IMR-90 (cell line): ENCODE data around the gene SKA2. TPM values are rescaled to one million over a fixed set of nuclear protein-coding genes. Genes with fewer than 3 reads are reported as not detected.
"Not testable (repeated sequence)": the region's sequence is repeated elsewhere in the genome, so short reads cannot be mapped to it uniquely, and the experiment has no call there.

Source experiments
- ATAC-seq: fragments of 200-7000 bp; cut with Tn5 transposase; 2 replicates; pipeline ENCODE4 v1.9.1; 2020; ENCODE audit warnings: low read depth, mild to moderate bottlenecking, moderate library complexity
- BruUV-seq: library from RNA; stranded (reverse); fragments of 400-500 nt; replicated peaks from 2 replicates; lab custom pipeline; 2021; lab: Mats Ljungman, UMichigan
- CTCF ChIA-PET: fragments of 300-600 bp; formaldehyde crosslinking; extraction: SDS; loops from one replicate; lab custom pipeline; 2021; ENCODE audit warnings: antibody characterized with exemption; lab: Yijun Ruan, JAX
- POLR2A ChIA-PET: fragments of 300-600 bp; sonication (Branson Sonifier 250); formaldehyde crosslinking; loops from one replicate; lab custom pipeline; 2022; ENCODE audit warnings: antibody characterized with exemption; ENCODE audit not compliant: unreplicated experiment; lab: Charles Lee
- DNase-seq: peaks from one replicate; pipeline ENCODE4 v3.0.0; 2013
- H2AFZ ChIP-seq: replicated peaks from 2 replicates; pipeline ENCODE3; 2013; ENCODE audit warnings: low read length, mild to moderate bottlenecking; ENCODE audit not compliant: poor library complexity
- H2AK5ac ChIP-seq: 2 replicates; pipeline ENCODE4 v1.6.1; 2013; ENCODE audit warnings: low read depth, low read length, inconsistent platforms
- H2AK9ac ChIP-seq: replicated peaks from 2 replicates; pipeline ENCODE3; 2013; ENCODE audit warnings: mild to moderate bottlenecking, low read depth, low read length, moderate library complexity; ENCODE audit not compliant: poor library complexity
- H2BK120ac ChIP-seq: 2 replicates; pipeline ENCODE4 v1.6.1; 2013; ENCODE audit warnings: low read depth, low read length, inconsistent platforms
- H2BK15ac ChIP-seq: 3 replicates; pipeline ENCODE4 v1.6.1; 2013; ENCODE audit warnings: low read depth, low read length, inconsistent platforms
- H2BK20ac ChIP-seq: 2 replicates; pipeline ENCODE4 v1.6.1; 2013; ENCODE audit warnings: low read depth, mild to moderate bottlenecking, inconsistent platforms, low read length, moderate library complexity
- H2BK5ac ChIP-seq: 2 replicates; pipeline ENCODE4 v1.6.1; 2013; ENCODE audit warnings: mild to moderate bottlenecking, low read depth, low read length, inconsistent platforms; ENCODE audit not compliant: poor library complexity, severe bottlenecking
- H3K14ac ChIP-seq: replicated peaks from 2 replicates; pipeline ENCODE4 v1.6.1; 2013; ENCODE audit warnings: low read depth, low read length, inconsistent platforms
- H3K18ac ChIP-seq: 2 replicates; pipeline ENCODE4 v1.6.1; 2013; ENCODE audit warnings: low read depth, low read length, control low read depth
- H3K23ac ChIP-seq: 2 replicates; pipeline ENCODE4 v1.6.1; 2013; ENCODE audit warnings: low read depth, low read length, inconsistent platforms
- H3K27ac ChIP-seq: 2 replicates; pipeline ENCODE4 v1.5.1; 2013; ENCODE audit warnings: mild to moderate bottlenecking, control low read depth, low read length; ENCODE audit not compliant: insufficient read depth
- H3K27me3 ChIP-seq: 2 replicates; pipeline ENCODE4 v1.6.1; 2013; ENCODE audit warnings: low read length; ENCODE audit not compliant: control insufficient read depth, insufficient read depth
- H3K36me3 ChIP-seq: 2 replicates; pipeline ENCODE4 v1.6.1; 2013; ENCODE audit warnings: low read length, mixed read lengths; ENCODE audit not compliant: control insufficient read depth, insufficient read depth
- H3K4ac ChIP-seq: 2 replicates; pipeline ENCODE4 v1.6.1; 2013; ENCODE audit warnings: low read depth, low read length, inconsistent platforms
- H3K4me1 ChIP-seq: 2 replicates; pipeline ENCODE4 v1.6.1; 2013; ENCODE audit warnings: low read length, mixed read lengths; ENCODE audit not compliant: control insufficient read depth, insufficient read depth
- H3K4me2 ChIP-seq: 2 replicates; pipeline ENCODE4 v1.6.1; 2013; ENCODE audit warnings: low read depth, mild to moderate bottlenecking, control low read depth, low read length, moderate library complexity
- H3K4me3 ChIP-seq: 2 replicates; pipeline ENCODE4 v1.5.1; 2013; ENCODE audit warnings: low read depth, mild to moderate bottlenecking, control low read depth, low read length, moderate library complexity; ENCODE audit not compliant: insufficient read depth
- H3K56ac ChIP-seq: 2 replicates; pipeline ENCODE4 v1.6.1; 2013; ENCODE audit warnings: low read length, inconsistent platforms; ENCODE audit not compliant: insufficient read depth; ENCODE audit errors: extremely low read depth
- H3K79me1 ChIP-seq, 2 experiments: 2 replicates each; pipeline ENCODE4 v1.6.1; 2013; ENCODE audit warnings: low read length in 2 of 2, inconsistent platforms in 1 of 2, low read depth in 1 of 2
- H3K9ac ChIP-seq: 2 replicates; pipeline ENCODE4 v1.6.1; 2013; ENCODE audit warnings: low read depth, low read length, control low read depth
- H3K9me1 ChIP-seq: 2 replicates; pipeline ENCODE4 v1.6.1; 2013; ENCODE audit warnings: low read length, inconsistent platforms; ENCODE audit not compliant: insufficient read depth
- H3K9me3 ChIP-seq: 2 replicates; pipeline ENCODE4 v1.6.1; 2013; ENCODE audit warnings: low read length; ENCODE audit not compliant: control insufficient read depth, insufficient read depth
- H4K20me1 ChIP-seq: 2 replicates; pipeline ENCODE4 v1.6.1; 2013; ENCODE audit warnings: low read length, inconsistent platforms; ENCODE audit not compliant: insufficient read depth
- H4K5ac ChIP-seq: 2 replicates; pipeline ENCODE4 v1.6.1; 2013; ENCODE audit warnings: mild to moderate bottlenecking, low read depth, low read length, control low read depth
- H4K8ac ChIP-seq, 2 experiments: 2 replicates each; pipeline ENCODE4 v1.6.1; 2013; ENCODE audit warnings: low read depth in 2 of 2, low read length in 2 of 2, control low read depth in 1 of 2, inconsistent platforms in 1 of 2
- H4K91ac ChIP-seq: 2 replicates; pipeline ENCODE4 v1.6.1; 2013; ENCODE audit warnings: low read depth, low read length, inconsistent platforms; ENCODE audit not compliant: insufficient read depth
- WGBS, 2 experiments: methylation state at CpG; one replicate each; pipeline versions ENCODE4 v1.1.5 to v1.1.7; 2013; ENCODE audit warnings: missing lambda C conversion rate in 2 of 2; ENCODE audit not compliant: insufficient read length in 1 of 2; ENCODE audit errors: extremely low coverage in 2 of 2; 5-methylcytosine and 5-hydroxymethylcytosine counted together
- dilution Hi-C: fragments of 300-500 bp; cut with HindIII; formaldehyde crosslinking; loops from one replicate; pipeline ENCODE4 v1.14.3; 2018; ENCODE audit warnings: low sequenced_read_pairs; ENCODE audit not compliant: unreplicated experiment
- in situ Hi-C: fragments of 300-500 bp; cut with MboI; formaldehyde crosslinking; loops from 3 replicates; pipeline ENCODE4 v1.14.3; 2019; ENCODE audit warnings: low sequenced_read_pairs, inconsistent platforms, mixed read lengths
- intact Hi-C: fragments of 100-400 bp; cut with micrococcal nuclease; formaldehyde crosslinking; loops from 2 replicates; pipeline ENCODE4 v1.10.0; 2022
- polyA plus RNA-seq, 3 experiments: library from polyadenylated mRNA; depleted of rRNA; stranded (reverse); fragments of >200 nt; gene quantifications; 2 replicates each; pipeline ENCODE4 v1.2.3, GENCODE V29; 2012; ENCODE audit warnings: low replicate concordance in 1 of 3
- total RNA-seq: library from RNA; depleted of rRNA; stranded (reverse); fragments of >200 nt; gene quantifications from 2 replicates; pipeline ENCODE4 v1.2.3, GENCODE V29; 2012

Gene SKA2
- total and polyA plus RNA-seq, 2 of the 4 experiments (the other 2 are of a cell fraction), result 30.4 to 38.7 TPM

DNA sequence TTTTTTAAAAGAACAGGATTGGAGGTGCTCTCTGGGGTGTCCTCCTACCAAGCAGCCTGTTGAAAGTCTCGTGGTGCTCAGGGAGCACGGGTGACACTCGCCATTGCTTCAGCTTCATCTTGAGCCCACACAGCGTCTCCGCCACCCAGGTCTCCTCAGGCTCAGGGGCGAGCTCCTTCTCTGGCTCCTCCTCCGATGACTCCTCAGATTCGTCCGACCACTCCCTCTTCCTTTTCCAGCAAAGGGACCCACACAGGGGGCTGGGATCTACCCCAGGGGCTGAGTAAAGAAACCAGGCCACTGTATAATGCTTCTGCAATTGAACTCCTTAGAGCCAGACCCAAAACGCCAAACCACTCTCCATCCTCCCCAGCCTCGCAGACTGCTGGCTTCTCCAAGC lies 24.6 kb upstream of the SKA2 start:
- H2AFZ ChIP-seq, H2BK5ac ChIP-seq, H3K9ac ChIP-seq, H3K9me3 ChIP-seq, H3K4me2 ChIP-seq, H3K27me3 ChIP-seq, H3K18ac ChIP-seq, H2BK20ac ChIP-seq, ATAC-seq, H4K8ac ChIP-seq, H4K91ac ChIP-seq, H3K4me3 ChIP-seq, intact Hi-C loops, H3K9me1 ChIP-seq, BruUV-seq, H3K56ac ChIP-seq, H2AK5ac ChIP-seq, H2BK120ac ChIP-seq, H3K4me1 ChIP-seq, H3K14ac ChIP-seq, H3K27ac ChIP-seq, H2BK15ac ChIP-seq, POLR2A ChIA-PET, H3K36me3 ChIP-seq, H3K4ac ChIP-seq, H2AK9ac ChIP-seq, H4K20me1 ChIP-seq, in situ Hi-C loops, H4K5ac ChIP-seq, DNase-seq, dilution Hi-C loops, H3K23ac ChIP-seq: not testable (repeated sequence)
- WGBS, 2 experiments, result 93% methylated on average over 10 of the region's 11 CpGs; no CpG with 5 or more reads in 1 of the 2 experiments
- H3K79me1 ChIP-seq, result peaks cover 23 to 64% of the 10 kb centered on the region in 2 experiments
- CTCF ChIA-PET, result interaction anchor here (0.6 to 2.0 kb wide), 3 partner anchors 8 to 88 kb away, joined by 3 to 5 read pairs (median 3); no protein-coding TSS in a partner anchor
